HepG2 (cell line): Measurements from ENCODE around the gene PRADC1. TPM values are rescaled to one million over a fixed set of nuclear protein-coding genes. Genes with fewer than 3 reads are reported as not detected.

Experiments
- ATF7-NPFF ChIP-seq: sonication (generic); formaldehyde crosslinking; IDR thresholded peaks from 2 replicates; pipeline ENCODE4 v1.8.1; 2023; ENCODE audit warnings: mild to moderate bottlenecking, low read depth, missing genetic modification reagents, moderate library complexity
- BRCA1 ChIP-seq: sonication (generic); formaldehyde crosslinking; IDR thresholded peaks from 2 replicates; pipeline ENCODE4 v1.4.0; 2020; ENCODE audit warnings: missing genetic modification reagents
- HIVEP1 ChIP-seq: sonication (generic); formaldehyde crosslinking; IDR thresholded peaks from 2 replicates; pipeline ENCODE4 v1.4.0; 2020; ENCODE audit warnings: mild to moderate bottlenecking, missing genetic modification reagents
- LCORL ChIP-seq, 2 experiments: fragments of 450-650 bp in 1 of 2; sonication (generic) in 1 of 2; formaldehyde crosslinking in 1 of 2; IDR thresholded peaks; 2 replicates each; pipeline versions ENCODE4 v1.5.0 to v1.6.1; 2017 to 2020; ENCODE audit warnings: antibody characterized with exemption in 1 of 2, missing genetic modification reagents in 1 of 2
- MAF1 ChIP-seq: sonication (generic); formaldehyde crosslinking; IDR thresholded peaks from 2 replicates; pipeline ENCODE4 v1.5.0; 2020; ENCODE audit warnings: missing genetic modification reagents, borderline replicate concordance
- NFE2L1 ChIP-seq: sonication (generic); formaldehyde crosslinking; IDR thresholded peaks from 2 replicates; pipeline ENCODE4 v1.4.0; 2020; ENCODE audit warnings: missing genetic modification reagents, mild to moderate bottlenecking, borderline replicate concordance
- SCMH1 ChIP-seq: sonication (generic); formaldehyde crosslinking; IDR thresholded peaks from 2 replicates; pipeline ENCODE4 v1.9.0; 2021; ENCODE audit warnings: missing genetic modification reagents, mild to moderate bottlenecking, borderline replicate concordance
- SP5 ChIP-seq: IDR thresholded peaks from 2 replicates; pipeline ENCODE4 v1.6.1; 2016; ENCODE audit warnings: low read depth, borderline replicate concordance
- WIZ ChIP-seq: sonication (generic); formaldehyde crosslinking; IDR thresholded peaks from 2 replicates; pipeline ENCODE4 v1.5.1; 2020; ENCODE audit warnings: mild to moderate bottlenecking, missing genetic modification reagents
- ZBTB38 ChIP-seq: sonication (generic); formaldehyde crosslinking; IDR thresholded peaks from 2 replicates; pipeline ENCODE4 v1.5.1; 2020; ENCODE audit warnings: mild to moderate bottlenecking, missing genetic modification reagents
- ZNF205 ChIP-seq: IDR thresholded peaks from 2 replicates; pipeline ENCODE4 v1.6.1; 2018; ENCODE audit warnings: missing biosample characterization, missing genetic modification reagents
- ZNF674 ChIP-seq: sonication (generic); formaldehyde crosslinking; IDR thresholded peaks from 2 replicates; pipeline ENCODE4 v1.5.0; 2020; ENCODE audit warnings: low read depth, mild to moderate bottlenecking, missing genetic modification reagents
- ZNF781 ChIP-seq: sonication (generic); formaldehyde crosslinking; IDR thresholded peaks from 2 replicates; pipeline ENCODE4 v1.5.1; 2020; ENCODE audit warnings: borderline replicate concordance, mild to moderate bottlenecking, missing genetic modification reagents; ENCODE audit errors: not compliant biosample characterization
- ZNF816 ChIP-seq: sonication (generic); formaldehyde crosslinking; IDR thresholded peaks from 2 replicates; pipeline ENCODE4 v1.8.0; 2022; ENCODE audit warnings: missing genetic modification reagents, mild to moderate bottlenecking, borderline replicate concordance
- polyA plus RNA-seq, 8 experiments: library from polyadenylated mRNA; depleted of rRNA in 3 of 8; stranded (reverse) in 7 of 8; unstranded in 1 of 8; fragments of >200 nt; fragmentation: Illumina TruSeq in 4 of 8; extraction: Trizol in 4 of 8; gene quantifications; 2 replicates each; pipeline versions ENCODE4 v1.2.1 to v1.2.3, GENCODE V29; 2011 to 2016; ENCODE audit warnings: low read depth in 4 of 8, missing spikeins in 1 of 8, mixed read lengths in 1 of 8; ENCODE audit not compliant: insufficient read depth in 1 of 8
- total RNA-seq, 5 experiments: library from RNA; depleted of rRNA; stranded (reverse); fragments of >200 nt; fragmentation: Illumina TruSeq; extraction: Trizol; gene quantifications; 2 replicates each; pipeline ENCODE4 v1.2.3, GENCODE V29; 2016; ENCODE audit warnings: low read depth in 1 of 5
- TF ChIP-seq, protein P1 (sequence below): sonication (generic); formaldehyde crosslinking; IDR thresholded peaks from 2 replicates; pipeline ENCODE4 v1.4.0; 2020; ENCODE audit warnings: missing genetic modification reagents
- TF ChIP-seq, protein P2 (sequence below): sonication (generic); formaldehyde crosslinking; IDR thresholded peaks from 2 replicates; pipeline ENCODE4 v1.5.1; 2020; ENCODE audit warnings: missing genetic modification reagents, mild to moderate bottlenecking, borderline replicate concordance
- TF ChIP-seq, protein P3 (sequence below): sonication (generic); formaldehyde crosslinking; IDR thresholded peaks from 2 replicates; pipeline ENCODE4 v1.4.0; 2020; ENCODE audit warnings: missing genetic modification reagents

Gene PRADC1
- total and polyA plus RNA-seq, 2 of the 13 experiments (the other 11 are each of a cell fraction or from before 2014, with no cell fraction given) = 12.1 to 37.2 TPM

DNA sequence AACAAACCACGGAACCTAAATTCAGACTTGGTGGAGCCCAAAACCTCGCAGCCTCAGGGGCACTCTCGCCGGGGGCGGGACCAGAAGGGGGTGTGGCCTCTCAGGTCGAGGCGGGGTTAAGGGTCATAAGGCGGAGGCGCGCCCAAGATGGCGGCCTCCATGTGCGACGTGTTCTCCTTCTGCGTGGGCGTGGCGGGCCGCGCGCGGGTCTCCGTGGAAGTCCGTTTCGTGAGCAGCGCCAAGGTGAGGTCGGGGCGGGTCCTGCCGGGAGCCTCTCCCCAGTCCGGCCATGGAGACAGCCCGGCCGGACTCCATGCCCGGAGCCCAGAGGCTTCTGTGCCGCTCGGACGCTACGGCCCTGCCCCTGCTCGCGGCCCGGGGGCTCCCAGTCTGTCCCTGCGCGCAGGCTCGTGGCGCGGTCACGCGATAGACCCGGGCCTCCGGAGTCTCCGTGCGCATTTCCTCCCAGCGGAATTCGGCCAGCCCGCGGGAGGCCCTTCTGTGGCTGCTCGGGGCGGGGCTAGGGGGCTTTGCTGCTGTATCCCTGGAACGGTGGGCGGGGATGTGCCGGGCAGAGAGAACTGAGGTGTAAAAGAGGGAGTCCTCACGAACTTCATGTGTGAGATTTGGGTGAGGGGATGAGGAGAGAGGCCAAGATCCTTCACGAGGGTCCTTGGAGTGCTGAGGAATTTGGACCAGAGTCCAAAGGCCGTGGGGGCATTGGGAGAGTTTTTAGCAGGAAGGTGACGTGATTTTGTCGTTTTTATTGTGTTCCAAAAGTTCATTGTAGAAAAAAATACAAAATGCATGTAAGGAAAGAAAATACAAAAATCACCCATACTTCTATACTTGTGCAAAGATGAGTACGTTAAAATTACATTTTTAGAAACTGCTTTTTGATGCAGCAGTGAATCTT is 18.7 kb downstream of the PRADC1 start, which contains the start of gene SMYD5 (continued):
- TF ChIP-seq, protein P1, sequence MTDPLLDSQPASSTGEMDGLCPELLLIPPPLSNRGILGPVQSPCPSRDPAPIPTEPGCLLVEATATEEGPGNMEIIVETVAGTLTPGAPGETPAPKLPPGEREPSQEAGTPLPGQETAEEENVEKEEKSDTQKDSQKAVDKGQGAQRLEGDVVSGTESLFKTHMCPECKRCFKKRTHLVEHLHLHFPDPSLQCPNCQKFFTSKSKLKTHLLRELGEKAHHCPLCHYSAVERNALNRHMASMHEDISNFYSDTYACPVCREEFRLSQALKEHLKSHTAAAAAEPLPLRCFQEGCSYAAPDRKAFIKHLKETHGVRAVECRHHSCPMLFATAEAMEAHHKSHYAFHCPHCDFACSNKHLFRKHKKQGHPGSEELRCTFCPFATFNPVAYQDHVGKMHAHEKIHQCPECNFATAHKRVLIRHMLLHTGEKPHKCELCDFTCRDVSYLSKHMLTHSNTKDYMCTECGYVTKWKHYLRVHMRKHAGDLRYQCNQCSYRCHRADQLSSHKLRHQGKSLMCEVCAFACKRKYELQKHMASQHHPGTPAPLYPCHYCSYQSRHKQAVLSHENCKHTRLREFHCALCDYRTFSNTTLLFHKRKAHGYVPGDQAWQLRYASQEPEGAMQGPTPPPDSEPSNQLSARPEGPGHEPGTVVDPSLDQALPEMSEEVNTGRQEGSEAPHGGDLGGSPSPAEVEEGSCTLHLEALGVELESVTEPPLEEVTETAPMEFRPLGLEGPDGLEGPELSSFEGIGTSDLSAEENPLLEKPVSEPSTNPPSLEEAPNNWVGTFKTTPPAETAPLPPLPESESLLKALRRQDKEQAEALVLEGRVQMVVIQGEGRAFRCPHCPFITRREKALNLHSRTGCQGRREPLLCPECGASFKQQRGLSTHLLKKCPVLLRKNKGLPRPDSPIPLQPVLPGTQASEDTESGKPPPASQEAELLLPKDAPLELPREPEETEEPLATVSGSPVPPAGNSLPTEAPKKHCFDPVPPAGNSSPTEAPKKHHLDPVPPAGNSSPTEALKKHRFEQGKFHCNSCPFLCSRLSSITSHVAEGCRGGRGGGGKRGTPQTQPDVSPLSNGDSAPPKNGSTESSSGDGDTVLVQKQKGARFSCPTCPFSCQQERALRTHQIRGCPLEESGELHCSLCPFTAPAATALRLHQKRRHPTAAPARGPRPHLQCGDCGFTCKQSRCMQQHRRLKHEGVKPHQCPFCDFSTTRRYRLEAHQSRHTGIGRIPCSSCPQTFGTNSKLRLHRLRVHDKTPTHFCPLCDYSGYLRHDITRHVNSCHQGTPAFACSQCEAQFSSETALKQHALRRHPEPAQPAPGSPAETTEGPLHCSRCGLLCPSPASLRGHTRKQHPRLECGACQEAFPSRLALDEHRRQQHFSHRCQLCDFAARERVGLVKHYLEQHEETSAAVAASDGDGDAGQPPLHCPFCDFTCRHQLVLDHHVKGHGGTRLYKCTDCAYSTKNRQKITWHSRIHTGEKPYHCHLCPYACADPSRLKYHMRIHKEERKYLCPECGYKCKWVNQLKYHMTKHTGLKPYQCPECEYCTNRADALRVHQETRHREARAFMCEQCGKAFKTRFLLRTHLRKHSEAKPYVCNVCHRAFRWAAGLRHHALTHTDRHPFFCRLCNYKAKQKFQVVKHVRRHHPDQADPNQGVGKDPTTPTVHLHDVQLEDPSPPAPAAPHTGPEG (CRISPR knock-in tag) = peak; percentile 36; the same call in 1 of the 2 replicates
- TF ChIP-seq SCMH1 (CRISPR knock-in tag) = no peak
- TF ChIP-seq ZNF781 (CRISPR knock-in tag) = peak; percentile 67
- peak; percentile 95 for TF ChIP-seq HIVEP1 (CRISPR knock-in tag)
- no peak for TF ChIP-seq ZBTB38 (CRISPR knock-in tag)
- TF ChIP-seq, protein P2, sequence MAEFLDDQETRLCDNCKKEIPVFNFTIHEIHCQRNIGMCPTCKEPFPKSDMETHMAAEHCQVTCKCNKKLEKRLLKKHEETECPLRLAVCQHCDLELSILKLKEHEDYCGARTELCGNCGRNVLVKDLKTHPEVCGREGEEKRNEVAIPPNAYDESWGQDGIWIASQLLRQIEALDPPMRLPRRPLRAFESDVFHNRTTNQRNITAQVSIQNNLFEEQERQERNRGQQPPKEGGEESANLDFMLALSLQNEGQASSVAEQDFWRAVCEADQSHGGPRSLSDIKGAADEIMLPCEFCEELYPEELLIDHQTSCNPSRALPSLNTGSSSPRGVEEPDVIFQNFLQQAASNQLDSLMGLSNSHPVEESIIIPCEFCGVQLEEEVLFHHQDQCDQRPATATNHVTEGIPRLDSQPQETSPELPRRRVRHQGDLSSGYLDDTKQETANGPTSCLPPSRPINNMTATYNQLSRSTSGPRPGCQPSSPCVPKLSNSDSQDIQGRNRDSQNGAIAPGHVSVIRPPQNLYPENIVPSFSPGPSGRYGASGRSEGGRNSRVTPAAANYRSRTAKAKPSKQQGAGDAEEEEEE (CRISPR knock-in tag) = no peak
- TF ChIP-seq, protein P3, sequence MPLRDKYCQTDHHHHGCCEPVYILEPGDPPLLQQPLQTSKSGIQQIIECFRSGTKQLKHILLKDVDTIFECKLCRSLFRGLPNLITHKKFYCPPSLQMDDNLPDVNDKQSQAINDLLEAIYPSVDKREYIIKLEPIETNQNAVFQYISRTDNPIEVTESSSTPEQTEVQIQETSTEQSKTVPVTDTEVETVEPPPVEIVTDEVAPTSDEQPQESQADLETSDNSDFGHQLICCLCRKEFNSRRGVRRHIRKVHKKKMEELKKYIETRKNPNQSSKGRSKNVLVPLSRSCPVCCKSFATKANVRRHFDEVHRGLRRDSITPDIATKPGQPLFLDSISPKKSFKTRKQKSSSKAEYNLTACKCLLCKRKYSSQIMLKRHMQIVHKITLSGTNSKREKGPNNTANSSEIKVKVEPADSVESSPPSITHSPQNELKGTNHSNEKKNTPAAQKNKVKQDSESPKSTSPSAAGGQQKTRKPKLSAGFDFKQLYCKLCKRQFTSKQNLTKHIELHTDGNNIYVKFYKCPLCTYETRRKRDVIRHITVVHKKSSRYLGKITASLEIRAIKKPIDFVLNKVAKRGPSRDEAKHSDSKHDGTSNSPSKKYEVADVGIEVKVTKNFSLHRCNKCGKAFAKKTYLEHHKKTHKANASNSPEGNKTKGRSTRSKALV = peak; percentile 57; the same call in 1 of the 2 replicates
- peak; percentile 65 for TF ChIP-seq SP5 (CRISPR knock-in tag)
- no peak for TF ChIP-seq WIZ (CRISPR knock-in tag)
- TF ChIP-seq ZNF205 (CRISPR knock-in tag) = peak; percentile 79
- TF ChIP-seq ZNF674 = no peak; the same call in 1 of the 2 replicates
- TF ChIP-seq NFE2L1 (CRISPR knock-in tag) = no peak; the same call in 1 of the 2 replicates
- peak; percentile 66; the same call in 1 of the 2 replicates for TF ChIP-seq ZNF816 (CRISPR knock-in tag)
- TF ChIP-seq ATF7-NPFF (CRISPR knock-in tag) = peak; percentile 53; the same call in 1 of the 2 replicates
- TF ChIP-seq MAF1 = peak; percentile 33; the same call in 1 of the 2 replicates
- no peak; the same call in 1 of the 2 replicates for TF ChIP-seq LCORL (IDR thresholded peaks at IDR 0.05)
- TF ChIP-seq LCORL (CRISPR knock-in tag; IDR thresholded peaks at IDR 0.05) = peak; percentile 50; the same call in 1 of the 2 replicates
- TF ChIP-seq BRCA1 (CRISPR knock-in tag) = peak; percentile 66; the same call in 1 of the 2 replicates
